Suprapubic skin (tissue), 4 donors: ENCODE data around the gene CELSR1. TPM values are rescaled to one million over a fixed set of nuclear protein-coding genes. Genes with fewer than 3 reads are reported as not detected.

ENCODE experiments used
- DNase-seq, 2 donors: peaks; one replicate each; pipeline ENCODE4 v3.0.0-alpha.2; 2019; ENCODE audit warnings: low spot score in 2 of 2
- H3K27ac ChIP-seq: fragments of 200-600 bp; sonication (generic); one replicate; pipeline ENCODE4 v1.5.1; 2019
- H3K27me3 ChIP-seq: fragments of 200-600 bp; sonication (generic); one replicate; pipeline ENCODE4 v1.5.1; 2019
- H3K36me3 ChIP-seq: fragments of 200-600 bp; sonication (generic); one replicate; pipeline ENCODE4 v1.5.1; 2019
- H3K4me1 ChIP-seq: fragments of 200-600 bp; sonication (generic); one replicate; pipeline ENCODE4 v1.5.1; 2019
- H3K4me3 ChIP-seq: fragments of 200-600 bp; sonication (generic); one replicate; pipeline ENCODE4 v1.5.1; 2019; ENCODE audit warnings: mild to moderate bottlenecking
- H3K9me3 ChIP-seq: fragments of 200-600 bp; sonication (generic); one replicate; pipeline ENCODE4 v1.5.1; 2019
- CTCF ChIP-seq, 2 donors: fragments of 200-600 bp in 1 of 2; fragments of 450-650 bp in 1 of 2; sonication (generic) in 1 of 2; IDR thresholded peaks; one replicate each; pipeline ENCODE4 v1.5.1; 2016 to 2019; ENCODE audit warnings: antibody characterized with exemption in 2 of 2, mild to moderate bottlenecking in 1 of 2, moderate library complexity in 1 of 2
- EP300 ChIP-seq: sonication (generic); formaldehyde crosslinking; IDR thresholded peaks from one replicate; pipeline ENCODE4 v1.6.1; 2017; ENCODE audit warnings: antibody characterized with exemption
- POLR2A ChIP-seq, 2 donors: fragments of 450-650 bp; IDR thresholded peaks; one replicate each; pipeline ENCODE4 v1.6.1; 2017; ENCODE audit warnings: antibody characterized with exemption in 2 of 2, mild to moderate bottlenecking in 2 of 2, moderate library complexity in 2 of 2
- POLR2AphosphoS5 ChIP-seq, 3 donors: sonication (generic); formaldehyde crosslinking; IDR thresholded peaks; one replicate each; pipeline ENCODE4 v1.6.1; 2017; ENCODE audit warnings: antibody characterized with exemption in 3 of 3
- WGBS: methylation state at CpG from one replicate; pipeline ENCODE4 v1.1.5; 2018; 5-methylcytosine and 5-hydroxymethylcytosine counted together
- total RNA-seq, 4 donors: library from RNA; depleted of rRNA; stranded (reverse); fragments of >200 nt; gene quantifications; one replicate each; pipeline ENCODE4 v1.1.0, GENCODE V29; 2016

Gene CELSR1
- total RNA-seq, 4 donors from 2014 or later: 75.6 to 102 (median 77.5) TPM

- H3K27me3 ChIP-seq: no peaks in the 10 kb centered on the region
- peak overlapping the region; percentile 12 for H3K4me3 ChIP-seq
- no peak for TF ChIP-seq POLR2A (IDR thresholded peaks at IDR 0.05)
- no peak for TF ChIP-seq CTCF (IDR thresholded peaks at IDR 0.05)
- TF ChIP-seq POLR2AphosphoS5 (IDR thresholded peaks at IDR 0.05): no peak
- TF ChIP-seq EP300: no peak
- WGBS: 49% methylated on average over 27 of the region's 43 CpGs
- no peaks in the 10 kb centered on the region for H3K36me3 ChIP-seq
- peaks cover 83% of the 10 kb centered on the region for H3K4me1 ChIP-seq
- no peaks in the 10 kb centered on the region for H3K9me3 ChIP-seq
- DNase-seq: peak in 1 of 2 donors; percentile 56
- H3K27ac ChIP-seq: peak overlapping the region; percentile 12
Observed at GRCh38 chr22:46584081-46584921, 46.9 kb upstream of the CELSR1 start.

DNA sequence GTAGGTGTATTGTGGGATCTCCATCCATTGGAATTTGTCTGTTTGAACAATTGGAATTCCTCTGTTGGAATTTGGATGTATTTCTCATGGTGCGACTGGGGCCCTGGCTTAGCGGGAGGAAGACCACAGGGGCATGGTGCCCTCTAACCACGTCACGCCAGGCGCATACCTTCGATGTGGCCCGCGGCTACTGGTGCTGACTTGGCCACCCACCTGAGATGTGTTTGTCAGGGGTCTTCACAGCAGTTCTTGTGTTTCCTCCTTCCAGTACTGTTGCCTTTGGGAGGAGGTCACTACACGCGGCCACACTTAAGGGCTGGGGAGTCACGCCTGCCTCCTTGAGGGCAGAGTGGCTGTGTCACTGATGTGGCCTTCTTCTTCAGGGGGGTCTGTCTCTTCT lies 46.2 kb upstream of the CELSR1 start:
- no peak overlapping the region for H3K4me3 ChIP-seq
- H3K4me1 ChIP-seq: peaks cover 84% of the 10 kb centered on the region
- H3K36me3 ChIP-seq: no peaks in the 10 kb centered on the region
- no peaks in the 10 kb centered on the region for H3K9me3 ChIP-seq
- TF ChIP-seq POLR2AphosphoS5 (IDR thresholded peaks at IDR 0.05): no peak
- no peak for TF ChIP-seq POLR2A (IDR thresholded peaks at IDR 0.05)
- WGBS: 92% methylated on average over 9 of the region's 11 CpGs
- no peak overlapping the region for H3K27ac ChIP-seq
- H3K27me3 ChIP-seq: no peaks in the 10 kb centered on the region
- DNase-seq: peak in 1 of 2 donors; percentile 52

DNA sequence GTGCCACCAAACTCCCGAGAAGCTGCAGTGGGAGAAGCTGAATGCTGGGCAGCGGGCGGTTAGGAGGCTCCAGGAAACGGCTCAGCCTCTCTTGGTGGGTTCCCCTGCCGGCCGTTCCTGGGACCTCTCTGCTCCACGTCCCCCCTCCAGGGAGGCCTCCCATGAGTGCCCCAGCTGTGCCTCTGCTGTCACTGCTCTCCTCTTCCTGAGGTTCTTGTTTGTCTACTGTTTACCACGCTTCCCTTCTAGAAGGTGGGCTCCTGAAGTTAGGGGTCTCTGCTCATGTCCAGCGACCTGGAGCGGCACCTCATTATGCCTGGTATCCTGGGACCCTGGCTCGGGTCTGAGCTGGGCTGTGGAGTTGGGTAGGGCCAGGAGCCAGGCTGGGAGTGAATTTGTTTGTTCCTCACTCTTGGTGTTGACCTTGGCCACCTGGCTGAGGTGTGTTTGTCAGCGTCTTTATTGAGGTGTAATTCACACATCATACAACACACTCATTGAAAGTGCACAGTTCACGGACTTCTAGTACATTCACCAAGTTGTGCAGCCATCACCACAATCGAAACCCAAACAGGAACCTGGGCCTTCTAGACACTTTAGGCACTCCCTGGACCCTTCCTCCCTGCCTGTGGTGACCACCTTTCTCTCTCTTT lies 45.0 kb upstream of the CELSR1 start:
- Histone ChIP-seq H3K36me3 (no peaks in the 10 kb centered on the region), H3K9me3 (no peaks in the 10 kb centered on the region), H3K27ac (no peak overlapping the region), H3K4me3 (no peak overlapping the region), H3K4me1 (peaks cover 84% of the 10 kb centered on the region), H3K27me3 (no peaks in the 10 kb centered on the region)
- 87% methylated on average over 14 of the region's 14 CpGs for whole genome bisulfite sequencing
- TF ChIP-seq POLR2AphosphoS5 (IDR thresholded peaks at IDR 0.05) (no peak), CTCF (IDR thresholded peaks at IDR 0.05) (no peak)
- DNase-seq: peak in 1 of 2 donors; percentile 59

DNA sequence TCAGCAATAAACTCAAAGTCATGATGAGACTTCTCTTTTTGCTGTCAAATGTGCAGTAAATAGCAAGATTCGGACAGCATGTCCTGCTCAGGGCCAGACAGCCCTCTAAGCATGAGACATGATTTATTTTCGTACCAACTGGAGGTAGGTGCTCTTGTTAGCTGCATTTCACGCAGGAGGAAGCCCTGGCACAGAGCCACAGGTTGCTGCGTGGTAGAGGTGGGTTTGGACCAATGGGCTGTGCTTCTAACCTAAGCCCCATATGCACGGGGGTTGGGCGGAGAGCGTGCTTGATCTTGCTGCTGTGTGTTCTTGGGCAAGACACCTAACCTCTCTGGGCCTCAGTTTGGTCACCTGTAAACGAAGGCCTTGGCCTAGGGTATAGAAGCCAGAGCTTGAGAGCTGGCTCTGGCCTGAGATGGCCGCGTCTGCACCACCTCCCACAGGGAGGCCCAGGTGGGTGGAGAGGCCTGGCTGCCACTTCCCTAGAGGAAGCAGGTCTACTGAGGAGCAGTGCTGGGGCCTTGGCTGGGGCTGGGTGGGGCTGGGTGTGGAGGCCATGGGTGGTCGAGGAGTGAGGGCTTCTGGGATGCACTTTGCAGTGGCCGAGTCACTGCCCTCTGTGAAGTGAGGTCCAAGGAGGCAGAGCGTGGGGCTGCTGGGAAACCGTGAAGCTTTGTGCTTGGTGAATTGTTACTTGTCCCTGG lies 44.3 kb upstream of the CELSR1 start:
- Histone ChIP-seq H3K9me3 (no peaks in the 10 kb centered on the region), H3K27me3 (no peaks in the 10 kb centered on the region), H3K4me1 (peaks cover 77% of the 10 kb centered on the region), H3K36me3 (no peaks in the 10 kb centered on the region), H3K4me3 (no peak overlapping the region), H3K27ac (no peak overlapping the region)
- peak in 1 of 2 donors; percentile 64 for DNase-seq
- TF ChIP-seq POLR2AphosphoS5 (IDR thresholded peaks at IDR 0.05): no peak
- no peak for TF ChIP-seq EP300
- WGBS: 79% methylated on average over 10 of the region's 14 CpGs

DNA sequence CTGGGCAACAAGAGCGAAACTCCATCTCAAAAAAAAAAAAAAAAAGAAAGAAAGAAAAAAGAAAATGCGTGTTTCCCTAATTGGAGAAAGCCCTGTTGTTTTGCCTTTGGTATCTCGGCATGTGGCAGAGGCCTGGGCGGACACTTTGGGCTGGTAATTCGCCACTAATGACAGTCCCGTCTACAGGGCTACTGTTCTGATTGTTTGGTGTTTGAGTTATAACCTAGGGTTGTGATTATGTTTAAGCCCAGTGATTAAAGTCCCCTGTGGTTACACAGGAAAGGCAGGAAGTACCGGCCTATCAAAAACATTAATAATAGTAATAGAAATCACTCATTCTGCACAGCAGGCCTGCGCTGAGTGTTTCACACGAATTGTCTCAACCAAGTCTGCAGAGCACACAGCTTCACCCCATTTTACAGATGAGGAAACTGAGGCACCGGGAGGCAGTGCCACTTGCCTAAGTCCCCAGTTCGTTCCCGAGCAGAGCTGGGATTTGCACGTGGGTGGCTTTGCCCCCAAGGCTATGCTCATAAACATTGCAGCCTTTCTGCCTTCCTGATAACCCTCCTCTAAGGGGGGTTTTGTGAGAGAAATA lies 43.6 kb upstream of the CELSR1 start:
- H3K36me3 ChIP-seq: no peaks in the 10 kb centered on the region
- no peaks in the 10 kb centered on the region for H3K9me3 ChIP-seq
- H3K4me3 ChIP-seq: no peak overlapping the region
- peak in 1 of 2 donors; percentile 46 for DNase-seq
- H3K27me3 ChIP-seq: no peaks in the 10 kb centered on the region
- TF ChIP-seq CTCF (IDR thresholded peaks at IDR 0.05) (no peak), POLR2AphosphoS5 (IDR thresholded peaks at IDR 0.05) (no peak), POLR2A (IDR thresholded peaks at IDR 0.05) (no peak), EP300 (no peak)
- no peak overlapping the region for H3K27ac ChIP-seq
- H3K4me1 ChIP-seq: peaks cover 76% of the 10 kb centered on the region
- WGBS: 75% methylated on average over 11 of the region's 13 CpGs
